HEK293 (cell line): ENCODE measurements around the gene UBE2D3.

Experiments used
- EGR2 ChIP-seq: fragments of 450-650 bp; formaldehyde crosslinking; IDR thresholded peaks from 2 replicates; pipeline ENCODE4 v1.5.1; 2016; ENCODE audit warnings: low read depth, missing biosample characterization, missing genetic modification characterization
- GLI2 ChIP-seq: fragments of 450-650 bp; formaldehyde crosslinking; IDR thresholded peaks from 2 replicates; pipeline ENCODE4; 2017; ENCODE audit warnings: missing biosample characterization, missing genetic modification characterization, low read depth, borderline replicate concordance
- KLF10 ChIP-seq: fragments of 450-650 bp; IDR thresholded peaks from 2 replicates; pipeline ENCODE4 v1.5.1; 2018; ENCODE audit warnings: missing biosample characterization, mild to moderate bottlenecking, missing genetic modification characterization
- KLF9 ChIP-seq: fragments of 450-650 bp; formaldehyde crosslinking; IDR thresholded peaks from 2 replicates; pipeline ENCODE4 v1.5.1; 2016; ENCODE audit warnings: missing biosample characterization, missing genetic modification characterization, low read depth
- RBAK ChIP-seq: fragments of 450-650 bp; formaldehyde crosslinking; IDR thresholded peaks from 2 replicates; pipeline ENCODE4 v1.5.1; 2016; ENCODE audit warnings: missing biosample characterization, missing genetic modification characterization
- REPIN1 ChIP-seq: fragments of 450-650 bp; formaldehyde crosslinking; IDR thresholded peaks from 2 replicates; pipeline ENCODE4 v1.5.1; 2017; ENCODE audit warnings: missing biosample characterization, missing genetic modification characterization, low read depth
- ZBTB1 ChIP-seq: fragments of 450-650 bp; formaldehyde crosslinking; IDR thresholded peaks from 2 replicates; pipeline ENCODE4 v1.5.1; 2016; ENCODE audit warnings: missing biosample characterization, missing genetic modification characterization
- ZBTB8A ChIP-seq: fragments of 450-650 bp; formaldehyde crosslinking; IDR thresholded peaks from 2 replicates; pipeline ENCODE4 v1.5.1; 2016; ENCODE audit warnings: missing biosample characterization, missing genetic modification characterization
- ZNF146 ChIP-seq: fragments of 450-650 bp; formaldehyde crosslinking; IDR thresholded peaks from 2 replicates; pipeline ENCODE4 v1.5.1; 2016; ENCODE audit warnings: missing biosample characterization, missing genetic modification characterization
- ZNF202 ChIP-seq: fragments of 450-650 bp; formaldehyde crosslinking; IDR thresholded peaks from 2 replicates; pipeline ENCODE4 v1.5.1; 2016; ENCODE audit warnings: missing biosample characterization, missing genetic modification characterization, borderline replicate concordance
- ZNF214 ChIP-seq: fragments of 450-650 bp; formaldehyde crosslinking; IDR thresholded peaks from 2 replicates; pipeline ENCODE4 v1.5.1; 2017; ENCODE audit warnings: missing biosample characterization, mild to moderate bottlenecking, missing genetic modification characterization, borderline replicate concordance
- ZNF221 ChIP-seq: fragments of 450-650 bp; formaldehyde crosslinking; IDR thresholded peaks from 2 replicates; pipeline ENCODE4 v1.5.1; 2017; ENCODE audit warnings: missing biosample characterization, missing genetic modification characterization, borderline replicate concordance
- ZNF223 ChIP-seq: fragments of 450-650 bp; formaldehyde crosslinking; IDR thresholded peaks from 2 replicates; pipeline ENCODE4 v1.5.1; 2016; ENCODE audit warnings: missing biosample characterization, missing genetic modification characterization
- ZNF24 ChIP-seq: fragments of 450-650 bp; formaldehyde crosslinking; IDR thresholded peaks from 2 replicates; pipeline ENCODE4 v1.5.1; 2016; ENCODE audit warnings: missing biosample characterization, missing genetic modification characterization
- ZNF274 ChIP-seq, 2 experiments: fragments of 200-500 bp in 1 of 2; fragments of 450-650 bp in 1 of 2; sonication (Bioruptor generic) in 1 of 2; formaldehyde crosslinking in 1 of 2; IDR thresholded peaks; 2 replicates each; pipeline versions ENCODE4 v1.5.1 to v1.6.1; 2014 to 2016; ENCODE audit warnings: borderline replicate concordance in 1 of 2, inconsistent platforms in 1 of 2, low read length in 1 of 2, missing biosample characterization in 1 of 2, missing genetic modification characterization in 1 of 2
- ZNF391 ChIP-seq: fragments of 450-650 bp; formaldehyde crosslinking; IDR thresholded peaks from 2 replicates; pipeline ENCODE4 v1.5.1; 2016; ENCODE audit warnings: low read depth, missing biosample characterization, missing genetic modification characterization, borderline replicate concordance
- ZNF404 ChIP-seq: fragments of 450-650 bp; formaldehyde crosslinking; IDR thresholded peaks from 2 replicates; pipeline ENCODE4 v1.5.1; 2017; ENCODE audit warnings: missing biosample characterization, missing genetic modification characterization
- ZNF48 ChIP-seq: fragments of 450-650 bp; formaldehyde crosslinking; IDR thresholded peaks from 2 replicates; pipeline ENCODE4 v1.5.1; 2016; ENCODE audit warnings: missing biosample characterization, missing genetic modification characterization
- ZNF548 ChIP-seq: fragments of 450-650 bp; formaldehyde crosslinking; IDR thresholded peaks from 2 replicates; pipeline ENCODE4 v1.5.1; 2016; ENCODE audit warnings: missing biosample characterization, missing genetic modification characterization
- ZNF549 ChIP-seq: fragments of 450-650 bp; IDR thresholded peaks from 2 replicates; pipeline ENCODE4 v1.5.1; 2018; ENCODE audit warnings: missing biosample characterization, missing genetic modification characterization, mild to moderate bottlenecking, inconsistent platforms, moderate library complexity
- ZNF555 ChIP-seq: fragments of 450-650 bp; formaldehyde crosslinking; conservative IDR thresholded peaks from 2 replicates; pipeline ENCODE4 v1.5.1; 2017; ENCODE audit warnings: missing biosample characterization, mild to moderate bottlenecking, missing genetic modification characterization, inconsistent platforms
- ZNF561 ChIP-seq: fragments of 450-650 bp; IDR thresholded peaks from 2 replicates; pipeline ENCODE4 v1.5.1; 2018; ENCODE audit warnings: missing biosample characterization, missing genetic modification characterization, borderline replicate concordance
- ZNF670 ChIP-seq: fragments of 450-650 bp; formaldehyde crosslinking; IDR thresholded peaks from 2 replicates; pipeline ENCODE4 v1.5.1; 2016; ENCODE audit warnings: missing biosample characterization, missing genetic modification characterization, low read depth
- ZNF792 ChIP-seq: fragments of 450-650 bp; formaldehyde crosslinking; IDR thresholded peaks from 2 replicates; pipeline ENCODE4 v1.5.1; 2016; ENCODE audit warnings: missing biosample characterization, missing genetic modification characterization
- ZNF843 ChIP-seq: fragments of 450-650 bp; formaldehyde crosslinking; IDR thresholded peaks from 2 replicates; pipeline ENCODE4 v1.5.1; 2016; ENCODE audit warnings: missing biosample characterization, missing genetic modification characterization
- ZSCAN16 ChIP-seq: fragments of 450-650 bp; formaldehyde crosslinking; IDR thresholded peaks from 2 replicates; pipeline ENCODE4 v1.5.1; 2016; ENCODE audit warnings: missing biosample characterization, missing genetic modification characterization
- TF ChIP-seq, protein P1 (sequence below): sonication (generic); formaldehyde crosslinking; IDR thresholded peaks from 2 replicates; pipeline ENCODE4 v1.8.1; 2022; ENCODE audit warnings: mild to moderate bottlenecking, moderate library complexity, missing genetic modification reagents
- TF ChIP-seq, protein P2 (sequence below): fragments of 450-650 bp; formaldehyde crosslinking; IDR thresholded peaks from 2 replicates; pipeline ENCODE4 v1.5.1; 2017; ENCODE audit warnings: missing biosample characterization, missing genetic modification characterization
- TF ChIP-seq, protein P3 (sequence below): fragments of 450-650 bp; formaldehyde crosslinking; IDR thresholded peaks from 2 replicates; pipeline ENCODE4 v1.5.1; 2016; ENCODE audit warnings: missing biosample characterization, missing genetic modification characterization
- TF ChIP-seq, protein P4 (sequence below): fragments of 450-650 bp; formaldehyde crosslinking; IDR thresholded peaks from 2 replicates; pipeline ENCODE4 v1.5.1; 2016; ENCODE audit warnings: missing biosample characterization, missing genetic modification characterization
- TF ChIP-seq, protein P5 (sequence below): fragments of 450-650 bp; formaldehyde crosslinking; IDR thresholded peaks from 2 replicates; pipeline ENCODE4 v1.5.1; 2016; ENCODE audit warnings: missing biosample characterization, missing genetic modification characterization, borderline replicate concordance
- TF ChIP-seq, protein P6 (sequence below): fragments of 450-650 bp; formaldehyde crosslinking; IDR thresholded peaks from 2 replicates; pipeline ENCODE4 v1.5.1; 2016; ENCODE audit warnings: missing biosample characterization, missing genetic modification characterization

The UBE2D3 gene

DNA sequence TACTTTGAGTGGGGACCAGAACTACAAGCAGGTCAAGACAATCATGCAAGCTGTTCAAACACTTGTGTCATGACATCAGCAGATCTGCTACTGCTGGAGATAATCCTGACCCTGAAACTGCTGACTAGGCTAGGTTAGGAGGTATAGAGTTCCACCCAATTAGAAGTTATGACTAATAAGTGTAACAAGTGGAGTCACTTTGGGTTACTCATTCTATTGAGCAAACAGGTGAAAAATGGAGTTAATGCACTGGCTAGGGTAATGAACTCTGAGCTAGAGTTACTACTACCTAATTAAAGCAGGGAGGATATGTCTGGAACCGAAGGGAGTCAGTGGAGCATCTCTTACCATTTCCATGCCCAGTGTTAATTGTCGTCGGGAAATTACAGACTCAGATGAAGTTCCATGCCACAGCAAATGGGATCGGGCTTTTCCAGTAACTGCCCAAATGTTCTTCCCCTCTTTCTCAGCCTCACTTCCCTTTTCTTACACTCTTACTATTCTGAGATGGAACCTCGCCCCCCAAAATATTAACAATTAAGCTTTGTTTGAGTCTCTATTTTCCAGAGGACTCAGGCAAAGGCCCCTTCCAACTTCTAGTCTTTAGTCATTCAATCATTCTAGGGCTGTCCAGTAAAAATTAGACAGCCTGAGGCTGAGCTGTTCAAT is 46.7 kb downstream of the UBE2D3 start (continued):
- TF ChIP-seq, protein P1, sequence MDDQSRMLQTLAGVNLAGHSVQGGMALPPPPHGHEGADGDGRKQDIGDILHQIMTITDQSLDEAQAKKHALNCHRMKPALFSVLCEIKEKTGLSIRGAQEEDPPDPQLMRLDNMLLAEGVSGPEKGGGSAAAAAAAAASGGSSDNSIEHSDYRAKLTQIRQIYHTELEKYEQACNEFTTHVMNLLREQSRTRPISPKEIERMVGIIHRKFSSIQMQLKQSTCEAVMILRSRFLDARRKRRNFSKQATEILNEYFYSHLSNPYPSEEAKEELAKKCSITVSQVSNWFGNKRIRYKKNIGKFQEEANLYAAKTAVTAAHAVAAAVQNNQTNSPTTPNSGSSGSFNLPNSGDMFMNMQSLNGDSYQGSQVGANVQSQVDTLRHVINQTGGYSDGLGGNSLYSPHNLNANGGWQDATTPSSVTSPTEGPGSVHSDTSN (CRISPR knock-in tag), result no peak
- TF ChIP-seq ZNF48 (tag by site-specific recombination) (no peak), ZNF792 (tag by site-specific recombination) (0 out of 2 replicates have a peak, but pooled peaks have one; percentile 39), ZNF549 (no peak), ZNF391 (tag by site-specific recombination) (0 out of 2 replicates have a peak, but pooled peaks have one; percentile 63), ZNF670 (tag by site-specific recombination) (no peak), ZSCAN16 (tag by site-specific recombination) (no peak), ZNF146 (tag by site-specific recombination) (no peak), ZNF404 (tag by site-specific recombination) (no peak), ZBTB8A (tag by site-specific recombination) (no peak), GLI2 (tag by site-specific recombination) (peak; percentile 30; the same call in 1 of the 2 replicates), EGR2 (tag by site-specific recombination) (no peak), ZNF214 (no peak), RBAK (no peak), ZBTB1 (tag by site-specific recombination) (no peak), ZNF548 (tag by site-specific recombination) (no peak), ZNF221 (tag by site-specific recombination) (no peak), REPIN1 (no peak), KLF9 (tag by site-specific recombination) (no peak), ZNF223 (tag by site-specific recombination) (no peak), ZNF561 (no peak), ZNF24 (peak; percentile 97), ZNF274 (IDR thresholded peaks at IDR 0.05; ENCODE audit: low read length) (no peak), ZNF274 (tag by site-specific recombination; IDR thresholded peaks at IDR 0.05; ENCODE audit: borderline replicate concordance) (no peak), ZNF202 (tag by site-specific recombination) (no peak), ZNF555 (no peak), KLF10 (tag by site-specific recombination) (peak; percentile 52; the same call in 1 of the 2 replicates), ZNF843 (tag by site-specific recombination) (peak; percentile 64; the same call in 1 of the 2 replicates)
- TF ChIP-seq, protein P2, sequence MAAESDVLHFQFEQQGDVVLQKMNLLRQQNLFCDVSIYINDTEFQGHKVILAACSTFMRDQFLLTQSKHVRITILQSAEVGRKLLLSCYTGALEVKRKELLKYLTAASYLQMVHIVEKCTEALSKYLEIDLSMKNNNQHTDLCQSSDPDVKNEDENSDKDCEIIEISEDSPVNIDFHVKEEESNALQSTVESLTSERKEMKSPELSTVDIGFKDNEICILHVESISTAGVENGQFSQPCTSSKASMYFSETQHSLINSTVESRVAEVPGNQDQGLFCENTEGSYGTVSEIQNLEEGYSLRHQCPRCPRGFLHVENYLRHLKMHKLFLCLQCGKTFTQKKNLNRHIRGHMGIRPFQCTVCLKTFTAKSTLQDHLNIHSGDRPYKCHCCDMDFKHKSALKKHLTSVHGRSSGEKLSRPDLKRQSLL (tag by site-specific recombination), result no peak
- TF ChIP-seq, protein P3, sequence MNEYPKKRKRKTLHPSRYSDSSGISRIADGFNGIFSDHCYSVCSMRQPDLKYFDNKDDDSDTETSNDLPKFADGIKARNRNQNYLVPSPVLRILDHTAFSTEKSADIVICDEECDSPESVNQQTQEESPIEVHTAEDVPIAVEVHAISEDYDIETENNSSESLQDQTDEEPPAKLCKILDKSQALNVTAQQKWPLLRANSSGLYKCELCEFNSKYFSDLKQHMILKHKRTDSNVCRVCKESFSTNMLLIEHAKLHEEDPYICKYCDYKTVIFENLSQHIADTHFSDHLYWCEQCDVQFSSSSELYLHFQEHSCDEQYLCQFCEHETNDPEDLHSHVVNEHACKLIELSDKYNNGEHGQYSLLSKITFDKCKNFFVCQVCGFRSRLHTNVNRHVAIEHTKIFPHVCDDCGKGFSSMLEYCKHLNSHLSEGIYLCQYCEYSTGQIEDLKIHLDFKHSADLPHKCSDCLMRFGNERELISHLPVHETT (tag by site-specific recombination), result peak; percentile 83; the same call in 1 of the 2 replicates
- TF ChIP-seq, protein P4, sequence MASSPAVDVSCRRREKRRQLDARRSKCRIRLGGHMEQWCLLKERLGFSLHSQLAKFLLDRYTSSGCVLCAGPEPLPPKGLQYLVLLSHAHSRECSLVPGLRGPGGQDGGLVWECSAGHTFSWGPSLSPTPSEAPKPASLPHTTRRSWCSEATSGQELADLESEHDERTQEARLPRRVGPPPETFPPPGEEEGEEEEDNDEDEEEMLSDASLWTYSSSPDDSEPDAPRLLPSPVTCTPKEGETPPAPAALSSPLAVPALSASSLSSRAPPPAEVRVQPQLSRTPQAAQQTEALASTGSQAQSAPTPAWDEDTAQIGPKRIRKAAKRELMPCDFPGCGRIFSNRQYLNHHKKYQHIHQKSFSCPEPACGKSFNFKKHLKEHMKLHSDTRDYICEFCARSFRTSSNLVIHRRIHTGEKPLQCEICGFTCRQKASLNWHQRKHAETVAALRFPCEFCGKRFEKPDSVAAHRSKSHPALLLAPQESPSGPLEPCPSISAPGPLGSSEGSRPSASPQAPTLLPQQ (tag by site-specific recombination), result peak; percentile 65; the same call in 1 of the 2 replicates
- TF ChIP-seq, protein P5, sequence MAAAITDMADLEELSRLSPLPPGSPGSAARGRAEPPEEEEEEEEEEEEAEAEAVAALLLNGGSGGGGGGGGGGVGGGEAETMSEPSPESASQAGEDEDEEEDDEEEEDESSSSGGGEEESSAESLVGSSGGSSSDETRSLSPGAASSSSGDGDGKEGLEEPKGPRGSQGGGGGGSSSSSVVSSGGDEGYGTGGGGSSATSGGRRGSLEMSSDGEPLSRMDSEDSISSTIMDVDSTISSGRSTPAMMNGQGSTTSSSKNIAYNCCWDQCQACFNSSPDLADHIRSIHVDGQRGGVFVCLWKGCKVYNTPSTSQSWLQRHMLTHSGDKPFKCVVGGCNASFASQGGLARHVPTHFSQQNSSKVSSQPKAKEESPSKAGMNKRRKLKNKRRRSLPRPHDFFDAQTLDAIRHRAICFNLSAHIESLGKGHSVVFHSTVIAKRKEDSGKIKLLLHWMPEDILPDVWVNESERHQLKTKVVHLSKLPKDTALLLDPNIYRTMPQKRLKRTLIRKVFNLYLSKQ (tag by site-specific recombination), result no peak
- TF ChIP-seq, protein P6, sequence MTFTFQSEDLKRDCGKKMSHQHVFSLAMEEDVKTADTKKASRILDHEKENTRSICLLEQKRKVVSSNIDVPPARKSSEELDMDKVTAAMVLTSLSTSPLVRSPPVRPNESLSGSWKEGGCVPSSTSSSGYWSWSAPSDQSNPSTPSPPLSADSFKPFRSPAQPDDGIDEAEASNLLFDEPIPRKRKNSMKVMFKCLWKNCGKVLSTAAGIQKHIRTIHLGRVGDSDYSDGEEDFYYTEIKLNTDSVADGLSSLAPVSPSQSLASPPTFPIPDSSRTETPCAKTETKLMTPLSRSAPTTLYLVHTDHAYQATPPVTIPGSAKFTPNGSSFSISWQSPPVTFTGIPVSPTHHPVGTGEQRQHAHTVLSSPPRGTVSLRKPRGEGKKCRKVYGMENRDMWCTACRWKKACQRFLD (tag by site-specific recombination), result no peak
